ENCODE data around the gene KCNQ1. TPM values are rescaled to one million over a fixed set of nuclear protein-coding genes. Genes with fewer than 3 reads are reported as not detected.

Gene KCNQ1
- total and polyA plus RNA-seq, 2 donors (not counting 3 experiments of a cell fraction or from before 2014, with no cell fraction given) = 0.07 to 0.09 TPM

GRCh38 chr11:2540992-2541680, 96.3 kb downstream of the KCNQ1 start:
- ChIA-PET CTCF (no interaction called here), POLR2A (no interaction called here)
- dilution Hi-C loops (cut with MboI; ENCODE audit: extremely low pct_ligation_motif_present, low sequenced_read_pairs) (no loop called here), intact Hi-C loops (cut with micrococcal nuclease) (no loop called here)
- no peaks in the 10 kb centered on the region for H3K36me3 ChIP-seq (ENCODE audit: control insufficient read depth in 2 of 2, extremely low read depth in 1 of 2, insufficient read depth in 2 of 2, low read length in 2 of 2)
- H3K4me3 ChIP-seq (replicated peaks in 1 of 3; ENCODE audit: insufficient read depth in 1 of 3, low read depth in 1 of 3, low read length in 3 of 3) = no peak overlapping the region
- H3K27ac ChIP-seq (ENCODE audit: insufficient read depth, low read depth, low read length) = no peak overlapping the region
- H3K9ac ChIP-seq (replicated peaks; ENCODE audit: extremely low read depth, insufficient read depth, low read length) = no peak overlapping the region
- TF ChIP-seq POLR2AphosphoS5 (IDR thresholded peaks at IDR 0.05; ENCODE audit: insufficient read depth, low read depth, low read length) (no peak), POLR2A (IDR thresholded peaks at IDR 0.05; ENCODE audit: low read depth, low read length) (no peak), EZH2 (IDR thresholded peaks at IDR 0.05; ENCODE audit: borderline replicate concordance, low read depth, low read length, severe bottlenecking) (no peak), MYC (IDR thresholded peaks at IDR 0.05; ENCODE audit: low read depth, low read length) (no peak), GATA2 (IDR thresholded peaks at IDR 0.05; ENCODE audit: insufficient read depth, insufficient read length, low read depth, low read length) (no peak), FOS (IDR thresholded peaks at IDR 0.05; ENCODE audit: borderline replicate concordance, insufficient read depth, low read length) (no peak), JUN (IDR thresholded peaks at IDR 0.05; ENCODE audit: borderline replicate concordance, insufficient read depth, insufficient read length, low read depth) (no peak), MAX (IDR thresholded peaks at IDR 0.05; ENCODE audit: insufficient read depth, insufficient read length) (no peak), CTCF (IDR thresholded peaks at IDR 0.05; ENCODE audit: extremely low read depth in 1 of 2, insufficient read depth in 1 of 2, low read depth in 1 of 2, low read length in 2 of 2) (no peak)
- BruUV-seq (replicated peaks) = no TSS peak
- H4K20me1 ChIP-seq (replicated peaks; ENCODE audit: control insufficient read depth, extremely low read depth, insufficient read depth, low read length) = no peaks in the 10 kb centered on the region
- no peaks in the 10 kb centered on the region for H3K27me3 ChIP-seq (ENCODE audit: control insufficient read depth in 2 of 2, insufficient read depth in 2 of 2, low read length in 2 of 2)
- H3K4me2 ChIP-seq (ENCODE audit: insufficient read depth, low read length) = no peak overlapping the region
- H2AFZ ChIP-seq (ENCODE audit: low read depth, low read length) = no peak overlapping the region
- H3K79me2 ChIP-seq (ENCODE audit: control insufficient read depth, insufficient read depth, low read length) = no peaks in the 10 kb centered on the region
- no peaks in the 10 kb centered on the region for H3K4me1 ChIP-seq (ENCODE audit: control insufficient read depth, extremely low read depth, insufficient read depth, low read length)
- no peaks in the 10 kb centered on the region for H3K9me3 ChIP-seq (replicated peaks; ENCODE audit: control insufficient read depth, insufficient read depth, low read length)
- FAIRE-seq (no peak), DNase-seq (ENCODE audit: low read depth, low spot score) (no peak)
- H3K9me1 ChIP-seq (replicated peaks; ENCODE audit: control insufficient read depth, extremely low read depth, insufficient read depth, low read length) = no peaks in the 10 kb centered on the region
